Mesendoderm (in vitro differentiated cells): Measurements from ENCODE around the gene LAMC2.

ENCODE experiments used
- DNase-seq: peaks from one replicate; pipeline ENCODE4 v3.0.0; 2013
- H2AK5ac ChIP-seq: 2 replicates; pipeline ENCODE4 v1.6.1; 2013; ENCODE audit warnings: low read length, inconsistent platforms
- H2BK120ac ChIP-seq: 2 replicates; pipeline ENCODE4 v1.6.1; 2013; ENCODE audit warnings: low read depth, mild to moderate bottlenecking, low read length, moderate library complexity, mixed read lengths
- H2BK15ac ChIP-seq: replicated peaks from 2 replicates; pipeline ENCODE4 v1.6.1; 2013; ENCODE audit warnings: low read depth, mild to moderate bottlenecking, moderate library complexity
- H2BK5ac ChIP-seq: 2 replicates; pipeline ENCODE4 v1.6.1; 2013; ENCODE audit warnings: low read length, inconsistent platforms
- H3K18ac ChIP-seq: 2 replicates; pipeline ENCODE4 v1.6.1; 2013; ENCODE audit warnings: mild to moderate bottlenecking, low read length, mixed read lengths
- H3K23ac ChIP-seq: one replicate; pipeline ENCODE4 v1.6.1; 2013; ENCODE audit warnings: low read length
- H3K27ac ChIP-seq: 2 replicates; pipeline ENCODE4 v1.5.1; 2013; ENCODE audit warnings: low read depth, mild to moderate bottlenecking, inconsistent platforms, low read length, moderate library complexity
- H3K27me3 ChIP-seq: 2 replicates; pipeline ENCODE4 v1.6.1; 2013; ENCODE audit warnings: low read length, control low read depth, mild to moderate bottlenecking, inconsistent platforms; ENCODE audit not compliant: insufficient read depth, poor library complexity
- H3K36me3 ChIP-seq: 2 replicates; pipeline ENCODE4 v1.6.1; 2013; ENCODE audit warnings: low read length, inconsistent platforms; ENCODE audit not compliant: control insufficient read depth, insufficient read depth
- H3K4ac ChIP-seq: one replicate; pipeline ENCODE4 v1.6.1; 2013; ENCODE audit warnings: low read depth, mild to moderate bottlenecking, low read length, moderate library complexity
- H3K4me1 ChIP-seq: 2 replicates; pipeline ENCODE4 v1.6.1; 2013; ENCODE audit warnings: low read depth, low read length, inconsistent platforms; ENCODE audit not compliant: control insufficient read depth
- H3K4me2 ChIP-seq: 2 replicates; pipeline ENCODE4 v1.6.1; 2013; ENCODE audit warnings: low read length
- H3K4me3 ChIP-seq: 2 replicates; pipeline ENCODE4 v1.5.1; 2013; ENCODE audit warnings: mild to moderate bottlenecking, low read length
- H3K56ac ChIP-seq: one replicate; pipeline ENCODE4 v1.6.1; 2013; ENCODE audit warnings: low read length
- H3K79me1 ChIP-seq: 2 replicates; pipeline ENCODE4 v1.6.1; 2013; ENCODE audit warnings: low read length, inconsistent platforms
- H3K79me2 ChIP-seq: 2 replicates; pipeline ENCODE4 v1.6.1; 2013; ENCODE audit warnings: mild to moderate bottlenecking, low read length; ENCODE audit not compliant: control insufficient read depth, insufficient read depth
- H3K9ac ChIP-seq: 2 replicates; pipeline ENCODE4 v1.6.1; 2013; ENCODE audit warnings: low read length, inconsistent platforms
- H4K5ac ChIP-seq: one replicate; pipeline ENCODE4 v1.6.1; 2013; ENCODE audit warnings: low read length
- H4K8ac ChIP-seq: one replicate; pipeline ENCODE4 v1.6.1; 2013; ENCODE audit warnings: low read depth, mild to moderate bottlenecking, control low read depth, low read length, moderate library complexity
- WGBS: extraction: QIAGEN DNeasy Blood & Tissue Kit; methylation state at CpG from one replicate; pipeline ENCODE4 v1.1.7; 2013; ENCODE audit warnings: low lambda C conversion rate, missing lambda C conversion rate; ENCODE audit not compliant: insufficient coverage; ENCODE audit errors: extremely low coverage; 5-methylcytosine and 5-hydroxymethylcytosine counted together

LAMC2 gene

DNA sequence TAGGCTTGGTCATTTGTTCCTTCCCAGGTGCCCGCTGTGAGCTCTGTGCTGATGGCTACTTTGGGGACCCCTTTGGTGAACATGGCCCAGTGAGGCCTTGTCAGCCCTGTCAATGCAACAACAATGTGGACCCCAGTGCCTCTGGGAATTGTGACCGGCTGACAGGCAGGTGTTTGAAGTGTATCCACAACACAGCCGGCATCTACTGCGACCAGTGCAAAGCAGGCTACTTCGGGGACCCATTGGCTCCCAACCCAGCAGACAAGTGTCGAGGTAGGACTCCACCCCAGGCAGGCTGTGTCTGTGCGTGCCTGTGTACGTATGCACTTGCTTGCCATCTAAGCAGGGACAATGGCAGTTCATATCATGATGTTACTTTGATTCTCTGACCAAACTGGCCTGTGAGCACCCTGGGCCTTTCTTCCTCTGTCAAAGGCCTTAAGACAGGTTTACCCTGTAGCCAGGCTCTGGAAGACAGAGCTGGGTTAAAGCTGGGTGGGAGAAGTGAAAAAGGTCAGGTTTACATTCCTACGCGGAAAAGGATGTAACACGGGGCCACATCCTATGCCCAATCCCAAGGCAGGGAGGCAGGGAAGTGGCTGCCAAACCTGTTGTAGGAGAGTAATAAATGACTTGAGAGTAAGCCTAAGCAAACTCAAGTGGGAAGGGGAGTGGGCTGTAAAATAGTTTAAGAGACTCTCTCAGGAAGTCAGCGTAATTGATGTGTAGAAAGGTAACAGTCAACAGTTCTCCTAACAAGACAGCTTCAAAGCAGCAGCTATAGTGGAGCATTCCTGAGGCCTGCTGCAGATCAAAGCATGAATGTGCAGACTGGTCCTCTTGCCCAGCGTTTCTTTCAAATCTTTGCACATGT lies 42.5 kb downstream of the LAMC2 start:
- Histone ChIP-seq H3K23ac (no peak overlapping the region), H3K18ac (no peak overlapping the region), H4K8ac (no peak overlapping the region), H3K79me2 (no peaks in the 10 kb centered on the region), H3K4ac (no peak overlapping the region), H3K9ac (no peak overlapping the region), H4K5ac (no peak overlapping the region), H3K4me1 (peaks cover 7% of the 10 kb centered on the region), H2AK5ac (no peak overlapping the region), H3K27ac (no peak overlapping the region), H3K4me3 (no peak overlapping the region), H3K56ac (no peak overlapping the region), H3K36me3 (no peaks in the 10 kb centered on the region), H3K79me1 (no peaks in the 10 kb centered on the region), H2BK15ac (no peak overlapping the region), H3K4me2 (no peak overlapping the region), H2BK120ac (no peak overlapping the region), H2BK5ac (no peak overlapping the region), H3K27me3 (no peaks in the 10 kb centered on the region)
- DNase-seq: no peak
- WGBS: no CpG with 5 or more reads among the region's 13 CpGs

DNA sequence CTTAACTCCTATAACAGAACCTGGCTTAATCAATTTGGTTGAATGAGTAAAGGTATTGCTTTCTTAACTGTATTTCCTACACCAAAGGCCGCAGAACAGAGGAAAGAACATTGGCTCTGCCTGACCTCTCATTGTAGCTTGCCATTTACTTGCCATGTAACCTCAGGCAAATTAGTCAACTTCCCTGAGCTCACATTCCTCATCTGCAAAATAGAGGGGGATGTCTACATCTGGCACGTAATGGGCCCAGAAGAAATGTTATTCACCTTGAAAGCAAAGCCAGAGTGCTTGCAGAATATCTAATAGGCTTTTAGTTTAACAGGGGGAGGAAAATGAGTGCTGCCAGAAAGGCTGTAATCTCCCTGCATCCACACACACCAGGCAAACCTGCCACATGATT lies 44.3 kb downstream of the LAMC2 start:
- H3K4me3 ChIP-seq: no peak overlapping the region
- H3K18ac ChIP-seq: no peak overlapping the region
- H3K4ac ChIP-seq: no peak overlapping the region
- no peak overlapping the region for H3K9ac ChIP-seq
- no peak for DNase-seq
- no peak overlapping the region for H2BK120ac ChIP-seq
- H4K5ac ChIP-seq: no peak overlapping the region
- H2BK15ac ChIP-seq: no peak overlapping the region
- no peak overlapping the region for H3K56ac ChIP-seq
- H2AK5ac ChIP-seq: no peak overlapping the region
- H3K27me3 ChIP-seq: no peaks in the 10 kb centered on the region
- H4K8ac ChIP-seq: no peak overlapping the region
- no peaks in the 10 kb centered on the region for H3K79me1 ChIP-seq
- peaks cover 14% of the 10 kb centered on the region for H3K4me1 ChIP-seq
- H3K79me2 ChIP-seq: no peaks in the 10 kb centered on the region
- no peak overlapping the region for H3K23ac ChIP-seq
- H3K27ac ChIP-seq: no peak overlapping the region
- H3K4me2 ChIP-seq: no peak overlapping the region
- H2BK5ac ChIP-seq: no peak overlapping the region
- no CpG with 5 or more reads among the region's 2 CpGs for WGBS
- no peaks in the 10 kb centered on the region for H3K36me3 ChIP-seq

DNA sequence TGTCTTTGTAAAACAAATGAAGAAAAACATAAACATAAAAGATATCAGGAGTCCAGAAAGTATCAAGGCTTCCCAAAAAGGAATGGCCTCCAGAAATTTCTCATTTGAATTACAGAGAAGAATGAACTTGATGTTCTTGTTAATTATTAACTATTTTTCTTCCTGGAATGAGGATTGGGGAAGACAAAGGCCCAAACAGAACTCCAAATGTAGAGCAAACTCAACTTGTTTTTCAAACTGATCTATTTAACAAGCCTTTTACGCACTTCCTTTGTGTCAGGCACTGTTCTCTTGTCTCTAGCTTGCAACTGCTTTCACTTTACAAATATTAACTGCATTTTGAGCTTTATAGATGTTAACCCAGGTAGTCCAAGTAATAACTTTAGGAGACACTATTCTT lies 45.5 kb downstream of the LAMC2 start:
- H4K5ac ChIP-seq: no peak overlapping the region
- no peak overlapping the region for H3K4me3 ChIP-seq
- no peak overlapping the region for H3K23ac ChIP-seq
- H3K79me1 ChIP-seq: no peaks in the 10 kb centered on the region
- H3K18ac ChIP-seq: no peak overlapping the region
- no peak for DNase-seq
- no peaks in the 10 kb centered on the region for H3K27me3 ChIP-seq
- H3K4me2 ChIP-seq: no peak overlapping the region
- no peak overlapping the region for H3K27ac ChIP-seq
- H2AK5ac ChIP-seq: no peak overlapping the region
- H2BK15ac ChIP-seq: no peak overlapping the region
- H3K36me3 ChIP-seq: no peaks in the 10 kb centered on the region
- no peaks in the 10 kb centered on the region for H3K79me2 ChIP-seq
- no peak overlapping the region for H2BK120ac ChIP-seq
- no peak overlapping the region for H3K9ac ChIP-seq
- H3K56ac ChIP-seq: no peak overlapping the region
- no peak overlapping the region for H4K8ac ChIP-seq
- no peak overlapping the region for H2BK5ac ChIP-seq
- WGBS: no CpG with 5 or more reads among the region's 1 CpG
- H3K4me1 ChIP-seq: peaks cover 17% of the 10 kb centered on the region
- H3K4ac ChIP-seq: no peak overlapping the region

DNA sequence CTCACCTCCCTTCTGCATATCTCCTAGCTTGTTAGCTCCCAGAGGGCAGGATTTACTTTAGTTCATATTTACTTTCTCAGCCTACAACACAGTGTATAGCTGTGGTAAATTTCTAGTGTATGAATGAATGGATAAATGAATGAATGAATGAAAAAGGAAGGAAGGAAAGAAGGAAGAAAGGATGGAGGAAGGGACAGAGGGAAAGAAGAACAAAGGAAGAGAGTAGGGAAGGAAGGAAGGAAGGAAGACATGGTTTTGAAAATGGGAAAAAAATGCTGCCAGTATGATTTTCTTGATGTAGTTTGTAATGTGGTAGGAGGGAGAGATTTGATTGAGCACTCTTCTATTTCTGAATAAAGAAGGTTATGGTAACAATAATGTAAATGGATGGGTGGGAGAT lies 47.0 kb downstream of the LAMC2 start:
- no peak overlapping the region for H4K8ac ChIP-seq
- H2BK15ac ChIP-seq: no peak overlapping the region
- H3K4ac ChIP-seq: no peak overlapping the region
- H3K9ac ChIP-seq: no peak overlapping the region
- H3K4me2 ChIP-seq: no peak overlapping the region
- no peak overlapping the region for H3K18ac ChIP-seq
- no peak overlapping the region for H2BK5ac ChIP-seq
- no peaks in the 10 kb centered on the region for H3K27me3 ChIP-seq
- H3K79me1 ChIP-seq: no peaks in the 10 kb centered on the region
- H3K23ac ChIP-seq: no peak overlapping the region
- no peak overlapping the region for H4K5ac ChIP-seq
- no peak for DNase-seq
- H3K56ac ChIP-seq: no peak overlapping the region
- no peak overlapping the region for H2BK120ac ChIP-seq
- H3K27ac ChIP-seq: no peak overlapping the region
- no peak overlapping the region for H2AK5ac ChIP-seq
- no peak overlapping the region for H3K4me3 ChIP-seq
- no peaks in the 10 kb centered on the region for H3K36me3 ChIP-seq
- no peaks in the 10 kb centered on the region for H3K79me2 ChIP-seq
- H3K4me1 ChIP-seq: peaks cover 11% of the 10 kb centered on the region

DNA sequence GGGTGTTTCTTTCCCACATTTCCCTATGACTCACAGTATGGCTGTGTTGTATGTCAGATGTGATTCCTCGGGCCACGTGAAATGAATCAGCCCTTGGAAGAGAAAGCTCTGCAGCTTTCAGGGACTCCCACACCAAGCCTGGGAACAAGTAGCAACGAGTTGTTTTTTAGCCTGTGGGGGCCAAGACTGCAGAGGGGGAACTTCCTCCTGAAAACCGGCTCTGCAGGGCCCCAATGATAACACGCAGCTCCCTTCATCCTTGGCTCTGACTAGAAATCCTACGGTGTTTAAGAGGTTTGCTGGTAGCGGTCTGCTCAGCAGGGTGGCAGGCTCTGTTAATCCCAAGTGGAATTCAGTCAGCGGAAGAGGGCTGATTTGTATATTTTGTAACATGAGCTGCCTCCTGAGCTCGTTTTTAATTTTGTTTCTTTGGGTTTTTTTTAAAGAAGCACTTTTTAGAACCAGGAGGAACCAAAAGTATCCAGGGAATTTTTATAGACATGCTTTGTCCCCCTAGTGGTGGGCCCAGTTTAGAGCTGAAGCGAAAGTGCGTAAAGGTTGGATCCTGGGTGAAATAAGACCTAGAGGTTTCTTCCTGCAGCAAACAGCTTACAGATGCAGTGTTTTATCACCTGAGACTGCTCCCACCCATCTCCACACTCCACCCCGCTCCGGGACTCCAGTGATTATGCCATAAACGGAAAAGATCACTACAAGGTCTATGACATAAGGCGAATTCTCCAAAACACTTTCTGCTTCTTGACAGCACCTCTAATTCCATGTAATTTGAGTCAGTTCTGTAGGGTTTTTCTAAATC lies 48.8 kb downstream of the LAMC2 start:
- Histone ChIP-seq H3K56ac (peak overlapping the region; percentile 83), H2BK15ac (no peak overlapping the region), H3K4me3 (no peak overlapping the region), H3K23ac (no peak overlapping the region), H4K5ac (no peak overlapping the region), H3K18ac (peak overlapping the region; percentile 81), H2BK5ac (peak overlapping the region; percentile 94), H2AK5ac (no peak overlapping the region), H3K4me2 (peak overlapping the region; percentile 28), H3K79me2 (no peaks in the 10 kb centered on the region), H3K27me3 (no peaks in the 10 kb centered on the region), H3K9ac (peak overlapping the region; percentile 32), H3K79me1 (no peaks in the 10 kb centered on the region), H3K27ac (peak overlapping the region; percentile 93), H3K4ac (peak overlapping the region; percentile 78), H3K36me3 (no peaks in the 10 kb centered on the region), H4K8ac (no peak overlapping the region), H3K4me1 (peaks cover 11% of the 10 kb centered on the region), H2BK120ac (peak overlapping the region; percentile 29)
- WGBS: no CpG with 5 or more reads among the region's 15 CpGs
- DNase-seq: peak; percentile 97
